Dermis lymphatic vessel endothelial cell (primary cell): ENCODE measurements around the gene KRTAP5-3. TPM values are rescaled to one million over a fixed set of nuclear protein-coding genes. Genes with fewer than 3 reads are reported as not detected.

Experiments used
- total RNA-seq: library from RNA; depleted of rRNA; stranded (reverse); fragments of >200 nt; gene quantifications from 2 replicates; pipeline ENCODE4 v1.2.1, GENCODE V29; 2014

The KRTAP5-3 gene
- total RNA-seq = not detected in 2 replicates

GRCh38 chr11:1608363-1608762, at the start of gene KRTAP5-3:
Gene KRTAP5-3, minus strand, starts transcription at chr11:1608463. Its CDS starts 78 bp downstream, at chr11:1608385.

GRCh38 chr11:1629326-1630185, 21.3 kb upstream of the KRTAP5-3 start, which contains the start of gene KRTAP5-5:
Gene KRTAP5-5, plus strand, starts transcription at chr11:1629775. Its CDS starts 66 bp downstream, at chr11:1629841.

GRCh38 chr11:1622086-1622485, 13.8 kb upstream of the KRTAP5-3 start, which contains the start of gene KRTAP5-4:
Gene KRTAP5-4, minus strand, starts transcription at chr11:1622138. Its CDS starts 45 bp downstream, at chr11:1622093.

GRCh38 chr11:1597994-1598380, 10.3 kb downstream of the KRTAP5-3 start, which contains the start of gene KRTAP5-2:
Gene KRTAP5-2, minus strand, starts transcription at chr11:1598294. Its CDS starts 44 bp downstream, at chr11:1598250.

GRCh38 chr11:1584661-1585370, 23.4 kb downstream of the KRTAP5-3 start, which contains the start of gene KRTAP5-1:
Gene KRTAP5-1, minus strand, starts transcription at chr11:1585283. Its CDS starts 34 bp downstream, at chr11:1585249.

GRCh38 chr11:1572197-1573076, 35.8 kb downstream of the KRTAP5-3 start, which contains the start of gene DUSP8:
Gene DUSP8, minus strand, starts transcription at chr11:1572271. Its CDS starts 6,445 bp downstream, at chr11:1565826.

Other genes starting within 250 kb of the KRTAP5-3 start
- gene BRSK2, start 218.5 kb downstream of the KRTAP5-3 start, total RNA-seq = 0.17 and 0.33 TPM in 2 replicates
- gene MOB2, start 121.7 kb downstream of the KRTAP5-3 start, total RNA-seq = 46.8 and 48.5 TPM in 2 replicates
- 0.17 and 0.54 TPM in 2 replicates for gene DUSP8, start 36.2 kb downstream of the KRTAP5-3 start, total RNA-seq
- gene KRTAP5-1, start 23.2 kb downstream of the KRTAP5-3 start, total RNA-seq = not detected in 2 replicates
- not detected in 2 replicates for gene KRTAP5-2, start 10.2 kb downstream of the KRTAP5-3 start, total RNA-seq
- gene KRTAP5-4, start 13.7 kb upstream of the KRTAP5-3 start, total RNA-seq = not detected in 2 replicates
- not detected in 2 replicates for gene KRTAP5-5, start 21.3 kb upstream of the KRTAP5-3 start, total RNA-seq
- 0.26 and 0.65 TPM in 2 replicates for gene KRTAP5-6, start 88.7 kb upstream of the KRTAP5-3 start, total RNA-seq
- gene IFITM10, start 142.1 kb upstream of the KRTAP5-3 start, total RNA-seq = 0.52 and 0.98 TPM in 2 replicates
- 209 and 595 TPM in 2 replicates for gene CTSD, start 155.5 kb upstream of the KRTAP5-3 start, total RNA-seq
- gene SYT8, start 226.5 kb upstream of the KRTAP5-3 start, total RNA-seq = 0.11 TPM in 1 of 2 replicates, not detected in the other
- not detected in 2 replicates for gene TNNI2, start 230.5 kb upstream of the KRTAP5-3 start, total RNA-seq
- 0.11 TPM in 1 of 2 replicates, not detected in the other for gene LSP1, start 244.6 kb upstream of the KRTAP5-3 start, total RNA-seq